ENCODE data around the gene C5orf46.
"Not testable (repeated sequence)": the region's sequence is repeated elsewhere in the genome, so short reads cannot be mapped to it uniquely, and the experiment has no call there.

C5orf46 gene

GRCh38 chr5:147893820-147894219 is 12.5 kb downstream of the C5orf46 start:
- DNase-seq, result no peak

GRCh38 chr5:147892696-147893296 is 13.5 kb downstream of the C5orf46 start:
- no peak for DNase-seq

GRCh38 chr5:147887930-147888329 is 18.4 kb downstream of the C5orf46 start:
- peak; percentile 24 for DNase-seq

- DNase-seq, result no peak
Observed at GRCh38 chr5:147887026-147887627, 19.2 kb downstream of the C5orf46 start.

- no peak for DNase-seq
Observed at GRCh38 chr5:147882586-147883313, 23.6 kb downstream of the C5orf46 start.

GRCh38 chr5:147880487-147880886 is 25.9 kb downstream of the C5orf46 start:
- DNase-seq, result no peak

GRCh38 chr5:147879784-147880183 is 26.6 kb downstream of the C5orf46 start:
- no peak for DNase-seq

GRCh38 chr5:147878066-147878759 is 28.1 kb downstream of the C5orf46 start, which contains the start of gene SCGB3A2:
Gene SCGB3A2, plus strand, starts transcription at chr5:147878711. Its CDS starts 93 bp downstream, at chr5:147878804.
- DNase-seq, result no peak

- no peak for DNase-seq
Observed at GRCh38 chr5:147876626-147877025, 29.7 kb downstream of the C5orf46 start.

- no peak for DNase-seq
Observed at GRCh38 chr5:147876141-147876540, 30.2 kb downstream of the C5orf46 start.

GRCh38 chr5:147874910-147875367 is 31.4 kb downstream of the C5orf46 start:
- DNase-seq, result no peak

GRCh38 chr5:147874118-147874875 is 32.0 kb downstream of the C5orf46 start:
- DNase-seq, result not testable (repeated sequence)

- DNase-seq, result not testable (repeated sequence)
Observed at GRCh38 chr5:147872744-147873435, 33.4 kb downstream of the C5orf46 start.

GRCh38 chr5:147871980-147872549 is 34.3 kb downstream of the C5orf46 start:
- not testable (repeated sequence) for DNase-seq

GRCh38 chr5:147869892-147870291 is 36.4 kb downstream of the C5orf46 start:
- not testable (repeated sequence) for DNase-seq

- DNase-seq, result no peak
Observed at GRCh38 chr5:147869112-147869511, 37.2 kb downstream of the C5orf46 start.

GRCh38 chr5:147863454-147864158 is 42.7 kb downstream of the C5orf46 start:
- DNase-seq, result no peak

- no peak for DNase-seq
Observed at GRCh38 chr5:147860641-147861025, 45.7 kb downstream of the C5orf46 start.

GRCh38 chr5:147859962-147860640 is 46.2 kb downstream of the C5orf46 start:
- DNase-seq, result no peak

GRCh38 chr5:147858565-147858964 is 47.8 kb downstream of the C5orf46 start:
- no peak for DNase-seq
